PC-3 (cell line): Measurements from ENCODE around the gene LRP1B. TPM values are rescaled to one million over a fixed set of nuclear protein-coding genes. Genes with fewer than 3 reads are reported as not detected.
A peak's percentile ranks its signal among the peaks of the same experiment; 100 is the strongest.

ENCODE experiments used
- ATAC-seq: fragments of 200-7000 bp; cut with Tn5 transposase; 2 replicates; pipeline ENCODE4 v1.9.1; 2020; ENCODE audit warnings: mild to moderate bottlenecking, moderate library complexity
- BruUV-seq: library from RNA; stranded (reverse); fragments of 400-500 nt; replicated peaks from 2 replicates; lab custom pipeline; 2021; lab: Mats Ljungman, UMichigan
- CTCF ChIA-PET: fragments of 300-600 bp; sonication (Branson Sonifier 250); formaldehyde crosslinking; loops from one replicate; lab custom pipeline; 2022; ENCODE audit warnings: antibody characterized with exemption; lab: Charles Lee
- POLR2A ChIA-PET: fragments of 300-600 bp; sonication (Branson Sonifier 250); formaldehyde crosslinking; loops from one replicate; lab custom pipeline; 2022; ENCODE audit warnings: antibody characterized with exemption; ENCODE audit not compliant: unreplicated experiment; lab: Charles Lee
- DNase-seq: peaks from one replicate; pipeline ENCODE4 v3.0.0-alpha.2; 2015
- H2AFZ ChIP-seq: fragments of 300-600 bp; sonication (generic); 2 replicates; pipeline ENCODE4 v1.6.0; 2016; ENCODE audit warnings: antibody characterized with exemption, low read length
- H3F3A ChIP-seq: fragments of 300-600 bp; sonication (generic); one replicate; pipeline ENCODE4 v1.6.0; 2017; ENCODE audit warnings: antibody characterized with exemption, low read length, control low read depth, mild to moderate bottlenecking; ENCODE audit not compliant: unreplicated experiment
- H3K27ac ChIP-seq: fragments of 300-600 bp; sonication (generic); 2 replicates; pipeline ENCODE4 v1.5.1; 2016; ENCODE audit warnings: mild to moderate bottlenecking, low read length
- H3K27me3 ChIP-seq: fragments of 300-600 bp; sonication (generic); 2 replicates; pipeline ENCODE4 v1.6.1; 2016; ENCODE audit warnings: low read length, mixed read lengths
- H3K36me3 ChIP-seq: fragments of 300-600 bp; sonication (generic); 2 replicates; pipeline ENCODE4 v1.6.1; 2016; ENCODE audit warnings: low read depth, mixed run types, low read length, mixed read lengths
- H3K4me1 ChIP-seq: fragments of 300-600 bp; sonication (generic); 2 replicates; pipeline ENCODE4 v1.5.1; 2016; ENCODE audit warnings: low read length; ENCODE audit not compliant: insufficient read depth
- H3K4me2 ChIP-seq: fragments of 300-600 bp; sonication (generic); 2 replicates; pipeline ENCODE4 v1.6.0; 2016; ENCODE audit warnings: low read length
- H3K4me3 ChIP-seq: fragments of 300-600 bp; sonication (generic); 2 replicates; pipeline ENCODE4 v1.5.1; 2016; ENCODE audit warnings: mild to moderate bottlenecking, low read length, mixed read lengths
- H3K79me2 ChIP-seq: fragments of 300-600 bp; sonication (generic); 2 replicates; pipeline ENCODE4 v1.6.1; 2017; ENCODE audit warnings: low read length, mixed read lengths
- H3K9ac ChIP-seq: fragments of 300-600 bp; sonication (generic); 2 replicates; pipeline ENCODE4 v1.6.0; 2016; ENCODE audit warnings: mild to moderate bottlenecking, low read length
- H3K9me2 ChIP-seq: fragments of 300-600 bp; sonication (generic); replicated peaks from 2 replicates; pipeline ENCODE4 v1.6.1; 2016; ENCODE audit warnings: mixed run types, low read length, mixed read lengths
- H3K9me3 ChIP-seq: fragments of 300-600 bp; sonication (generic); 2 replicates; pipeline ENCODE4 v1.6.1; 2016; ENCODE audit warnings: low read length, mixed read lengths
- H4K20me1 ChIP-seq: fragments of 300-600 bp; sonication (generic); 2 replicates; pipeline ENCODE4 v1.6.1; 2016; ENCODE audit warnings: low read length, mixed read lengths
- CTCF ChIP-seq: fragments of 300-600 bp; sonication (generic); conservative IDR thresholded peaks from 2 replicates; pipeline ENCODE4 v1.5.1; 2017; ENCODE audit warnings: antibody characterized with exemption, low read depth, mild to moderate bottlenecking, low read length
- EZH2 ChIP-seq: fragments of 300-600 bp; sonication (generic); IDR thresholded peaks from one replicate; pipeline ENCODE4 v1.6.1; 2017; ENCODE audit warnings: antibody characterized with exemption, mild to moderate bottlenecking, low read length; ENCODE audit not compliant: unreplicated experiment
- EZH2phosphoT487 ChIP-seq: fragments of 300-600 bp; sonication (generic); IDR thresholded peaks from 2 replicates; pipeline ENCODE4 v1.6.1; 2018; ENCODE audit warnings: mild to moderate bottlenecking, antibody characterized with exemption, low read length, borderline replicate concordance
- intact Hi-C: fragments of 100-400 bp; cut with micrococcal nuclease; formaldehyde crosslinking; loops from 2 replicates; pipeline ENCODE4 v1.9.0; 2023
- total RNA-seq: library from RNA; depleted of rRNA; stranded (reverse); fragments of >200 nt; gene quantifications from 2 replicates; pipeline ENCODE4 v1.2.3, GENCODE V29; 2014

LRP1B gene
- total RNA-seq, 1 experiment from 2014 or later = 0.04 TPM

- DNase-seq (peak; percentile 16), ATAC-seq (no peak)
- no peak overlapping the region for H3K4me2 ChIP-seq
- H3F3A ChIP-seq = no peaks in the 10 kb centered on the region
- no peak overlapping the region for H3K9ac ChIP-seq
- ChIA-PET POLR2A (no interaction called here), CTCF (no interaction called here)
- no TSS peak for BruUV-seq
- H3K4me1 ChIP-seq = peaks cover 24% of the 10 kb centered on the region
- TF ChIP-seq EZH2phosphoT487 (no peak), CTCF (no peak), EZH2 (no peak)
- H3K79me2 ChIP-seq = no peaks in the 10 kb centered on the region
- no peaks in the 10 kb centered on the region for H3K36me3 ChIP-seq
- H3K27me3 ChIP-seq = no peaks in the 10 kb centered on the region
- H4K20me1 ChIP-seq = no peaks in the 10 kb centered on the region
- no peaks in the 10 kb centered on the region for H3K9me2 ChIP-seq
- intact Hi-C loops = loop anchor here (5.0 kb wide), 1 partner anchor 50 kb away; no protein-coding TSS in a partner anchor
- H3K27ac ChIP-seq = no peak overlapping the region
- H3K4me3 ChIP-seq = no peak overlapping the region
- no peaks in the 10 kb centered on the region for H3K9me3 ChIP-seq
- no peak overlapping the region for H2AFZ ChIP-seq
Observed at GRCh38 chr2:142042536-142043199, 88.1 kb downstream of the LRP1B start.

- no peaks in the 10 kb centered on the region for H3K9me3 ChIP-seq
- DNase-seq = no peak
- H3K36me3 ChIP-seq = no peaks in the 10 kb centered on the region
- H3K9ac ChIP-seq = no peak overlapping the region
- peaks cover 24% of the 10 kb centered on the region for H3K4me1 ChIP-seq
- H4K20me1 ChIP-seq = no peaks in the 10 kb centered on the region
- H3F3A ChIP-seq = no peaks in the 10 kb centered on the region
- no peak overlapping the region for H3K4me3 ChIP-seq
- CTCF ChIA-PET = no interaction called here
- POLR2A ChIA-PET = no interaction called here
- no TSS peak for BruUV-seq
- no peak overlapping the region for H3K27ac ChIP-seq
- no peaks in the 10 kb centered on the region for H3K9me2 ChIP-seq
- H3K4me2 ChIP-seq = no peak overlapping the region
- intact Hi-C loops = loop anchor here (2.0 to 5.0 kb wide), 3 partner anchors 50 to 71 kb away; no protein-coding TSS in a partner anchor
- no peaks in the 10 kb centered on the region for H3K79me2 ChIP-seq
- TF ChIP-seq EZH2phosphoT487 (no peak), EZH2 (no peak), CTCF (no peak)
- H3K27me3 ChIP-seq = no peaks in the 10 kb centered on the region
- H2AFZ ChIP-seq = no peak overlapping the region
- ATAC-seq = no peak
Observed at GRCh38 chr2:142041996-142042395, 88.8 kb downstream of the LRP1B start.

- H3K79me2 ChIP-seq = no peaks in the 10 kb centered on the region
- CTCF ChIA-PET = interaction anchor here (0.6 kb wide), 2 partner anchors 11 to 308 kb away, joined by 3 to 4 read pairs; no protein-coding TSS in a partner anchor
- BruUV-seq = no TSS peak
Observed at GRCh38 chr2:142041105-142041504, 89.7 kb downstream of the LRP1B start.

More at GRCh38 chr2:142041105-142041504, 89.7 kb downstream of the LRP1B start:
- peak overlapping the region; percentile 61 for H3K27ac ChIP-seq
- no peaks in the 10 kb centered on the region for H3K9me3 ChIP-seq
- H2AFZ ChIP-seq = peak overlapping the region; percentile 49; the same call in 1 of the 2 replicates
- TF ChIP-seq EZH2phosphoT487 = no peak
- TF ChIP-seq CTCF = no peak
- TF ChIP-seq EZH2 = no peak
- H3K9me2 ChIP-seq = no peaks in the 10 kb centered on the region
- no peaks in the 10 kb centered on the region for H3K27me3 ChIP-seq
- no peaks in the 10 kb centered on the region for H3F3A ChIP-seq
- H3K4me1 ChIP-seq = peaks cover 24% of the 10 kb centered on the region
- peak; percentile 64 for DNase-seq
- POLR2A ChIA-PET = interaction anchor here (0.6 kb wide), 1 partner anchor 1532 kb away, joined by 4 read pairs; no protein-coding TSS in a partner anchor
- H4K20me1 ChIP-seq = no peaks in the 10 kb centered on the region
- H3K36me3 ChIP-seq = no peaks in the 10 kb centered on the region
- H3K4me2 ChIP-seq = peak overlapping the region; percentile 30
- H3K4me3 ChIP-seq = no peak overlapping the region
- H3K9ac ChIP-seq = 0 out of 2 replicates have a peak overlapping the region, but pooled peaks have one; percentile 4
- intact Hi-C loops = loop anchor here (2.0 to 5.0 kb wide), 3 partner anchors 49 to 72 kb away; no protein-coding TSS in a partner anchor
- peak; percentile 62 for ATAC-seq
